IMR-90 (cell line): ENCODE results near the gene SCCPDH. TPM values are rescaled to one million over a fixed set of nuclear protein-coding genes. Genes with fewer than 3 reads are reported as not detected.

Experiments
- ATAC-seq: fragments of 200-7000 bp; cut with Tn5 transposase; 2 replicates; pipeline ENCODE4 v1.9.1; 2020; ENCODE audit warnings: low read depth, mild to moderate bottlenecking, moderate library complexity
- BruUV-seq: library from RNA; stranded (reverse); fragments of 400-500 nt; replicated peaks from 2 replicates; lab custom pipeline; 2021; lab: Mats Ljungman, UMichigan
- CTCF ChIA-PET: fragments of 300-600 bp; formaldehyde crosslinking; extraction: SDS; loops from one replicate; lab custom pipeline; 2021; ENCODE audit warnings: antibody characterized with exemption; lab: Yijun Ruan, JAX
- POLR2A ChIA-PET: fragments of 300-600 bp; sonication (Branson Sonifier 250); formaldehyde crosslinking; loops from one replicate; lab custom pipeline; 2022; ENCODE audit warnings: antibody characterized with exemption; ENCODE audit not compliant: unreplicated experiment; lab: Charles Lee
- DNase-seq: peaks from one replicate; pipeline ENCODE4 v3.0.0; 2013
- H2AFZ ChIP-seq: replicated peaks from 2 replicates; pipeline ENCODE3; 2013; ENCODE audit warnings: low read length, mild to moderate bottlenecking; ENCODE audit not compliant: poor library complexity
- H2AK5ac ChIP-seq: 2 replicates; pipeline ENCODE4 v1.6.1; 2013; ENCODE audit warnings: low read depth, low read length, inconsistent platforms
- H2AK9ac ChIP-seq: replicated peaks from 2 replicates; pipeline ENCODE3; 2013; ENCODE audit warnings: mild to moderate bottlenecking, low read depth, low read length, moderate library complexity; ENCODE audit not compliant: poor library complexity
- H2BK120ac ChIP-seq: 2 replicates; pipeline ENCODE4 v1.6.1; 2013; ENCODE audit warnings: low read depth, low read length, inconsistent platforms
- H2BK15ac ChIP-seq: 3 replicates; pipeline ENCODE4 v1.6.1; 2013; ENCODE audit warnings: low read depth, low read length, inconsistent platforms
- H2BK20ac ChIP-seq: 2 replicates; pipeline ENCODE4 v1.6.1; 2013; ENCODE audit warnings: low read depth, mild to moderate bottlenecking, inconsistent platforms, low read length, moderate library complexity
- H2BK5ac ChIP-seq: 2 replicates; pipeline ENCODE4 v1.6.1; 2013; ENCODE audit warnings: mild to moderate bottlenecking, low read depth, low read length, inconsistent platforms; ENCODE audit not compliant: poor library complexity, severe bottlenecking
- H3K14ac ChIP-seq: replicated peaks from 2 replicates; pipeline ENCODE4 v1.6.1; 2013; ENCODE audit warnings: low read depth, low read length, inconsistent platforms
- H3K18ac ChIP-seq: 2 replicates; pipeline ENCODE4 v1.6.1; 2013; ENCODE audit warnings: low read depth, low read length, control low read depth
- H3K23ac ChIP-seq: 2 replicates; pipeline ENCODE4 v1.6.1; 2013; ENCODE audit warnings: low read depth, low read length, inconsistent platforms
- H3K27ac ChIP-seq: 2 replicates; pipeline ENCODE4 v1.5.1; 2013; ENCODE audit warnings: mild to moderate bottlenecking, control low read depth, low read length; ENCODE audit not compliant: insufficient read depth
- H3K27me3 ChIP-seq: 2 replicates; pipeline ENCODE4 v1.6.1; 2013; ENCODE audit warnings: low read length; ENCODE audit not compliant: control insufficient read depth, insufficient read depth
- H3K36me3 ChIP-seq: 2 replicates; pipeline ENCODE4 v1.6.1; 2013; ENCODE audit warnings: low read length, mixed read lengths; ENCODE audit not compliant: control insufficient read depth, insufficient read depth
- H3K4ac ChIP-seq: 2 replicates; pipeline ENCODE4 v1.6.1; 2013; ENCODE audit warnings: low read depth, low read length, inconsistent platforms
- H3K4me1 ChIP-seq: 2 replicates; pipeline ENCODE4 v1.6.1; 2013; ENCODE audit warnings: low read length, mixed read lengths; ENCODE audit not compliant: control insufficient read depth, insufficient read depth
- H3K4me2 ChIP-seq: 2 replicates; pipeline ENCODE4 v1.6.1; 2013; ENCODE audit warnings: low read depth, mild to moderate bottlenecking, control low read depth, low read length, moderate library complexity
- H3K4me3 ChIP-seq: 2 replicates; pipeline ENCODE4 v1.5.1; 2013; ENCODE audit warnings: low read depth, mild to moderate bottlenecking, control low read depth, low read length, moderate library complexity; ENCODE audit not compliant: insufficient read depth
- H3K56ac ChIP-seq: 2 replicates; pipeline ENCODE4 v1.6.1; 2013; ENCODE audit warnings: low read length, inconsistent platforms; ENCODE audit not compliant: insufficient read depth; ENCODE audit errors: extremely low read depth
- H3K79me1 ChIP-seq, 2 experiments: 2 replicates each; pipeline ENCODE4 v1.6.1; 2013; ENCODE audit warnings: low read length in 2 of 2, inconsistent platforms in 1 of 2, low read depth in 1 of 2
- H3K9ac ChIP-seq: 2 replicates; pipeline ENCODE4 v1.6.1; 2013; ENCODE audit warnings: low read depth, low read length, control low read depth
- H3K9me1 ChIP-seq: 2 replicates; pipeline ENCODE4 v1.6.1; 2013; ENCODE audit warnings: low read length, inconsistent platforms; ENCODE audit not compliant: insufficient read depth
- H3K9me3 ChIP-seq: 2 replicates; pipeline ENCODE4 v1.6.1; 2013; ENCODE audit warnings: low read length; ENCODE audit not compliant: control insufficient read depth, insufficient read depth
- H4K20me1 ChIP-seq: 2 replicates; pipeline ENCODE4 v1.6.1; 2013; ENCODE audit warnings: low read length, inconsistent platforms; ENCODE audit not compliant: insufficient read depth
- H4K5ac ChIP-seq: 2 replicates; pipeline ENCODE4 v1.6.1; 2013; ENCODE audit warnings: mild to moderate bottlenecking, low read depth, low read length, control low read depth
- H4K8ac ChIP-seq, 2 experiments: 2 replicates each; pipeline ENCODE4 v1.6.1; 2013; ENCODE audit warnings: low read depth in 2 of 2, low read length in 2 of 2, control low read depth in 1 of 2, inconsistent platforms in 1 of 2
- H4K91ac ChIP-seq: 2 replicates; pipeline ENCODE4 v1.6.1; 2013; ENCODE audit warnings: low read depth, low read length, inconsistent platforms; ENCODE audit not compliant: insufficient read depth
- CEBPB ChIP-seq: IDR thresholded peaks from 2 replicates; pipeline ENCODE4 v1.6.1; 2012; ENCODE audit warnings: low read depth, low read length, improper control_type of control experiment
- CTCF ChIP-seq: conservative IDR thresholded peaks from 2 replicates; pipeline ENCODE4 v1.5.1; 2012; ENCODE audit warnings: mild to moderate bottlenecking, low read depth, low read length, improper control_type of control experiment
- FOS ChIP-seq: fragments of 150-350 bp; IDR thresholded peaks from 2 replicates; pipeline ENCODE4 v1.6.1; 2016; ENCODE audit warnings: low read depth, low read length
- MAZ ChIP-seq: IDR thresholded peaks from 2 replicates; pipeline ENCODE4 v1.6.1; 2012; ENCODE audit warnings: low read depth, mild to moderate bottlenecking, low read length, improper control_type of control experiment, moderate library complexity, borderline replicate concordance
- POLR2A ChIP-seq: IDR thresholded peaks from 2 replicates; pipeline ENCODE4 v1.6.1; 2012; ENCODE audit warnings: mild to moderate bottlenecking, low read depth, low read length
- RAD21 ChIP-seq: IDR thresholded peaks from 2 replicates; pipeline ENCODE4 v1.6.1; 2012; ENCODE audit warnings: low read length, improper control_type of control experiment
- RCOR1 ChIP-seq: IDR thresholded peaks from 2 replicates; pipeline ENCODE4 v1.6.1; 2012; ENCODE audit warnings: mild to moderate bottlenecking, low read length, improper control_type of control experiment; ENCODE audit not compliant: insufficient replicate concordance
- RFX5 ChIP-seq: IDR thresholded peaks from 2 replicates; pipeline ENCODE4 v1.8.0; 2012; ENCODE audit warnings: low read depth, mild to moderate bottlenecking, low read length, moderate library complexity
- WGBS, 2 experiments: methylation state at CpG; one replicate each; pipeline versions ENCODE4 v1.1.5 to v1.1.7; 2013; ENCODE audit warnings: missing lambda C conversion rate in 2 of 2; ENCODE audit not compliant: insufficient read length in 1 of 2; ENCODE audit errors: extremely low coverage in 2 of 2; 5-methylcytosine and 5-hydroxymethylcytosine counted together
- dilution Hi-C: fragments of 300-500 bp; cut with HindIII; formaldehyde crosslinking; loops from one replicate; pipeline ENCODE4 v1.14.3; 2018; ENCODE audit warnings: low sequenced_read_pairs; ENCODE audit not compliant: unreplicated experiment
- in situ Hi-C: fragments of 300-500 bp; cut with MboI; formaldehyde crosslinking; loops from 3 replicates; pipeline ENCODE4 v1.14.3; 2019; ENCODE audit warnings: low sequenced_read_pairs, inconsistent platforms, mixed read lengths
- intact Hi-C: fragments of 100-400 bp; cut with micrococcal nuclease; formaldehyde crosslinking; loops from 2 replicates; pipeline ENCODE4 v1.10.0; 2022
- polyA plus RNA-seq, 3 experiments: library from polyadenylated mRNA; depleted of rRNA; stranded (reverse); fragments of >200 nt; gene quantifications; 2 replicates each; pipeline ENCODE4 v1.2.3, GENCODE V29; 2012; ENCODE audit warnings: low replicate concordance in 1 of 3
- total RNA-seq: library from RNA; depleted of rRNA; stranded (reverse); fragments of >200 nt; gene quantifications from 2 replicates; pipeline ENCODE4 v1.2.3, GENCODE V29; 2012

Gene SCCPDH
- total and polyA plus RNA-seq, 2 of the 4 experiments (the other 2 are of a cell fraction) = 26.9 to 37.8 TPM

GRCh38 chr1:246695666-246696065, 28.5 kb upstream of the SCCPDH start:
- H3K4ac ChIP-seq = no peak overlapping the region
- no peak overlapping the region for H3K18ac ChIP-seq
- 0 out of 2 replicates have a peak, but pooled peaks cover 3% of the 10 kb centered on the region for H3K9me3 ChIP-seq
- H4K20me1 ChIP-seq = no peaks in the 10 kb centered on the region
- no TSS peak for BruUV-seq
- ATAC-seq (no peak), DNase-seq (no peak)
- H3K27ac ChIP-seq = no peak overlapping the region
- H4K8ac ChIP-seq = no peak overlapping the region
- H3K23ac ChIP-seq = no peak overlapping the region
- CTCF ChIA-PET = no interaction called here
- 0 out of 2 replicates have a peak, but pooled peaks cover 5% of the 10 kb centered on the region for H3K9me1 ChIP-seq
- no peak overlapping the region for H2AK9ac ChIP-seq
- H4K5ac ChIP-seq = no peak overlapping the region
- H2BK15ac ChIP-seq = no peak overlapping the region
- in situ Hi-C loops (loop anchor here (25.0 kb wide), 1 partner anchor 1533 kb away; the partner anchor contains the start of gene KIF26B), intact Hi-C loops (loop anchor here (1.0 kb wide), 1 partner anchor 128 kb away; no protein-coding TSS in a partner anchor), dilution Hi-C loops (no loop called here)
- no peak overlapping the region for H3K9ac ChIP-seq
- no peaks in the 10 kb centered on the region for H3K27me3 ChIP-seq
- H3K4me3 ChIP-seq = no peak overlapping the region
- H4K91ac ChIP-seq = no peak overlapping the region
- no peak overlapping the region for H2BK5ac ChIP-seq
- H2AK5ac ChIP-seq = no peak overlapping the region
- H2BK120ac ChIP-seq = no peak overlapping the region
- no peaks in the 10 kb centered on the region for H3K79me1 ChIP-seq
- H3K56ac ChIP-seq = no peak overlapping the region
- POLR2A ChIA-PET = no interaction called here
- no peak overlapping the region for H2BK20ac ChIP-seq
- H3K36me3 ChIP-seq = no peaks in the 10 kb centered on the region
- H3K14ac ChIP-seq = no peak overlapping the region
- TF ChIP-seq FOS (no peak), CEBPB (no peak), MAZ (no peak), POLR2A (no peak), RFX5 (no peak), RCOR1 (no peak), RAD21 (no peak), CTCF (no peak)
- no peak overlapping the region for H2AFZ ChIP-seq
- H3K4me2 ChIP-seq = no peak overlapping the region
- H3K4me1 ChIP-seq = no peaks in the 10 kb centered on the region
- WGBS, 2 experiments = 93% methylated on average over 3 of the region's 5 CpGs; no CpG with 5 or more reads in 1 of the 2 experiments
